Activated T-helper 2 cell treated with anti-CD3 and anti-CD28 coated beads, Interferon-gamma antibody, Interleukin-2, Interleukin-4, amounts not matched to agents 10 μg/mL and 5 μg/mL and 100 μg/mL, durations not matched to agents 14 hours and 24 hours and 36 hours (primary cell): Measurements from ENCODE around the gene ST8SIA4. TPM values are rescaled to one million over a fixed set of nuclear protein-coding genes. Genes with fewer than 3 reads are reported as not detected.
A peak's percentile ranks its signal among the peaks of the same experiment; 100 is the strongest.

Experiments used
- DNase-seq: peaks from one replicate; pipeline ENCODE4 v3.0.0; 2021; ENCODE audit warnings: low spot score
- H3K27ac Mint-ChIP-seq: one replicate; pipeline ENCODE4 v1.8.0; 2021; ENCODE audit warnings: mixed read lengths
- H3K27me3 Mint-ChIP-seq: one replicate; pipeline ENCODE4 v1.8.0; 2021; ENCODE audit warnings: low read depth, mixed read lengths
- H3K36me3 Mint-ChIP-seq: one replicate; pipeline ENCODE4 v1.8.0; 2021; ENCODE audit warnings: low read depth, mixed read lengths
- H3K4me1 Mint-ChIP-seq: one replicate; pipeline ENCODE4 v1.8.0; 2021; ENCODE audit warnings: low read depth, mixed read lengths
- H3K4me3 Mint-ChIP-seq: one replicate; pipeline ENCODE4 v1.8.0; 2021; ENCODE audit warnings: low read depth, mild to moderate bottlenecking, moderate library complexity, mixed read lengths
- H3K9me3 Mint-ChIP-seq: one replicate; pipeline ENCODE4 v1.8.0; 2021; ENCODE audit warnings: mixed read lengths
- intact Hi-C: fragments of 100-400 bp; cut with micrococcal nuclease; formaldehyde crosslinking; loops from one replicate; pipeline ENCODE4 v1.15.1; 2023
- total RNA-seq: library from RNA; stranded (reverse); gene quantifications from 2 replicates; pipeline ENCODE4 v1.2.3, GENCODE V29; 2022

The ST8SIA4 gene, protein sequence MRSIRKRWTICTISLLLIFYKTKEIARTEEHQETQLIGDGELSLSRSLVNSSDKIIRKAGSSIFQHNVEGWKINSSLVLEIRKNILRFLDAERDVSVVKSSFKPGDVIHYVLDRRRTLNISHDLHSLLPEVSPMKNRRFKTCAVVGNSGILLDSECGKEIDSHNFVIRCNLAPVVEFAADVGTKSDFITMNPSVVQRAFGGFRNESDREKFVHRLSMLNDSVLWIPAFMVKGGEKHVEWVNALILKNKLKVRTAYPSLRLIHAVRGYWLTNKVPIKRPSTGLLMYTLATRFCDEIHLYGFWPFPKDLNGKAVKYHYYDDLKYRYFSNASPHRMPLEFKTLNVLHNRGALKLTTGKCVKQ
- 79.1 and 82.3 TPM in 2 replicates for total RNA-seq

DNA sequence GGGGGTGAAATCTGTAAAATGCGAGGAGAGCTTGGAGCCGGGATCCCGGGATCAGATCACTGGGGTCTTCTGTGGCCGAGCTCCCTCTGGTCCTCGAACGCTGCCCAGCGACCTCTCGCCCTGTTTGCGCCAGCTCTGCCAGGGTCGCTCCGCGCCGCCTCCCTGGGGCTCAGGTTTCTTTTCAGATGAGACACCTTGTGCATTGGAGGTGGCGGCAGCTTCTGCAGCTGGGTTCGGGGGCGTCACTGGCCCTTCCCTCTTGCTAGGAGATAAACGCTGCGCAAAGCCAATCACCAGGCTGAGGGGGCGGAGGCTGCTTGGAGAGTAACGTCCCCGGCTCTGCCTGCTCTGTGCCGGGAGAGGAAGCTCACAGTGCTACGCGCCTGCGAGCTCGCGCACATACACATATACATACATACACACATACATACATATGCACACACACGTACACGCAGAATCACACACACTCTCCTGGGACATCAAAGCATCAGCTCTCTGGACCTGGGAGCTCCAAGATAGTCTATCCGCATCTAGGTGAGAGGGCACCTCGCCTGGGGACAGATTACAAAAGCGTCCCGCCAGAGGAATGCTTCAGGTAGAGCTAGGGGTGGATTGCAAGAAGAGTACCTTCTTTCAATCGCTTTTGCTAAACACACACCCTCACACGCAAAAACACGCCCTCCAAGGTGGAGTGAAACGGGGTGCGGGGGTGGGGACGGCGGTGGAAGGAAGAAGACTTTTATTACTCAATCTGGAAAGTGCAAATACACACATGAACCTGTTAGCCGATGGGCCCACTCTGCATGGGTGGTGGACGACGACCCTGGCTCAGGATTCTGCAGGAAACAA is at the start of gene ST8SIA4:
Gene ST8SIA4, minus strand, starts transcription at position 244 of the 849 bp plus-strand sequence. CDS start 327 bp downstream, outside the sequence.
- H3K27ac Mint-ChIP-seq = peak within 1 kb of the TSS; percentile 97
- peaks cover 46% of the 10 kb centered on the region for H3K36me3 Mint-ChIP-seq
- H3K27me3 Mint-ChIP-seq = no peaks in the 10 kb centered on the region
- intact Hi-C loops = loop anchor here (2.0 to 5.0 kb wide), 2 partner anchors 281 to 368 kb away; partner anchors contain the start of gene FAM174A
- DNase-seq = peak; percentile 92
- H3K4me3 Mint-ChIP-seq = peak within 1 kb of the TSS; percentile 97
- peaks cover 41% of the 10 kb centered on the region for H3K4me1 Mint-ChIP-seq
- H3K9me3 Mint-ChIP-seq = no peaks in the 10 kb centered on the region

DNA sequence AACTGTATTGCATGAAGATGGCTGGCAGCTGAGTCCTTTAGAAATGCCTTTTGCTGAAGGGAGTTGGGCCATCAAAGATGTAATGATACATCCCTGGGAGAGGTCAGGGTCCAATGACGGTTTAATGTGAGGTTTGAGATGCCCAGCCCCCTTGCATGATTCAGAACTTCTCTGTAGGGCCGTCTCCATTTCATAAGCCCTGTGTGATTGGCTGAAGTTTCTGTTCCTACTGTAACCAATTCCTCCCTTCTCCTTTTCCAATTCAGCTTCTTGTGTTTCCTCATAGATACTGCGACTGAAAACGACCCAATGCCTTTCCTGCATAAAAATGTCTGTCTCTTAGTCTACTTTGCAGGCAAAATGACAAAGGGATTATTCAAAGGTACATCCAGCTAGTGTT is 47.9 kb upstream of the ST8SIA4 start:
- Mint-ChIP-seq H3K9me3 (peaks cover 26% of the 10 kb centered on the region), H3K36me3 (peaks cover 5% of the 10 kb centered on the region), H3K27ac (no peak overlapping the region), H3K27me3 (no peaks in the 10 kb centered on the region), H3K4me1 (no peaks in the 10 kb centered on the region), H3K4me3 (no peak overlapping the region)
- intact Hi-C loops = no loop called here
- DNase-seq = no peak

DNA sequence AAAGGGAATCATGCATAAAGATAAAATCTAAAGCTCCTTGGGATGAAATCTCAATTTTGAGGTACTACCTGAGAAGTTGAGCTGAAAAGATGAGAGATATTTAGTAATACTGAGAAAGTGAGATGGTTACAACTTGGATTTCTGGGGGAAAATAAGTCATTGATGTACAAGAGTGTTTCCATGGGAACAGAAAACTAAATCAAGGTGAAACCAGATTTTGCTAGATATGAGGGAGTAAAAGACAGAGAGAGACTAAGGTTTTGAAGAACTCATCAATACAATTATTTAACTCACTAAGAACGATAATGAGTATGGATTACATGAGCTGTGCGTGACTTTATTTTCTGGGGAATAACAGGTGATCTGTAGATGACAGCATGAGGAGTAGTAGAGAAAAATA is 10.2 kb upstream of the ST8SIA4 start:
- Mint-ChIP-seq H3K4me1 (peaks cover 29% of the 10 kb centered on the region), H3K27ac (peak overlapping the region; percentile 3), H3K9me3 (peaks cover 5% of the 10 kb centered on the region), H3K36me3 (peaks cover 47% of the 10 kb centered on the region), H3K4me3 (no peak overlapping the region), H3K27me3 (no peaks in the 10 kb centered on the region)
- DNase-seq = no peak
- intact Hi-C loops = loop anchor here (1.0 kb wide), 1 partner anchor 9 kb away; no protein-coding TSS in a partner anchor

DNA sequence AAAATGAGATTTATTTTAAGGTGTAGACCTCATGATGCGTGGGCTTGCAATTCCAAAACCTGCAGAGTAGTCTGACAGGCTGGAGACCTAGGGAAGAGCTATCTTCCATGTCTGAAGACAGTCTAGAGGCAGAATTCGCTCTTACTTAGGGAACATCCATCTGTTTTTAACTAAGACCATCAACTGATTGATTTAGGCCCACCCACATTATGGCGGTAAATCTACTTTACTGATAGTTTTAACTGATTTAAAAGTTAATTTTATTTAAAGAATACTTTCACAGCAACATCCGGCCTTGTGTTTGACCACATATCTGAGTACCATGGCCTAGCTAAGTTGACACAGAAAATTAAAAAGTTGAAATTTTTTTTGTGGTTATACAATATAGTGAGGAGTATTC is 6.0 kb upstream of the ST8SIA4 start:
- peaks cover 56% of the 10 kb centered on the region for H3K4me1 Mint-ChIP-seq
- no peak overlapping the region for H3K27ac Mint-ChIP-seq

DNA sequence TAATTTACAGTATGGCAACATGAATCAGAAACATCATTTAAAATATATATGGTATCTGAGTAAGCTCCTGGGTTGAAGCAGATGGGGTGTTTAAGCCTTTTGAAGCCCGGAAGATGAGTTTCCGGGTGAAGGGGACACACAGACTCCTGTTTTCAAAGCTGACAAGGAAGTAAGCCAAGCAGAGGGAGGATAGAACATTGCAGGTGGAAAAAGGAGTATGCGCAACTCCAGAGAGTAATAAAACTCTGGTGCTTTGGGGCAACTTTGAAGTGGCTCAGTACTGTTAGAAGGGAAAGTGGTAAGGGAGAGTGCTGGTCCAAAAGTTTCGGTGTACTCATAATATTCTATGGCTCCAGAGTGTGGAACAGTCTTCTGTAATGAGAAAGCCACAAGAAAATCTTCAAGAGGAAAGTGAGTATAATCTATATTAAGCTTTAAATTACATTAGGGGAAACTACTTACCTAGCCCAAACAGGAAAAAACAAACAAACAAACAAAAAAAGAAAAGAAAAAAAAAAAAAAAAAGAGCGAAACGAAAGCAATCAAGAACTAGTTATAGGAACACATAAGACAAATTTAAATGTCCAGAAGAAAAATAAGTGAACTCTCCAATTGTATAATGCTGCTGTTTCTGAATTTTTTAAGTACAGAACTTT is 2.3 kb upstream of the ST8SIA4 start:
- Mint-ChIP-seq H3K4me1 (peaks cover 42% of the 10 kb centered on the region), H3K27me3 (no peaks in the 10 kb centered on the region), H3K27ac (peak overlapping the region; percentile 97), H3K4me3 (peak overlapping the region; percentile 97), H3K9me3 (no peaks in the 10 kb centered on the region), H3K36me3 (peaks cover 44% of the 10 kb centered on the region)
- DNase-seq = peak; percentile 11
- intact Hi-C loops = no loop called here

More for the DNA sequence above, 6.0 kb upstream of the ST8SIA4 start:
- no peak for DNase-seq
- intact Hi-C loops = no loop called here
- no peaks in the 10 kb centered on the region for H3K27me3 Mint-ChIP-seq
- peaks cover 29% of the 10 kb centered on the region for H3K36me3 Mint-ChIP-seq
- no peaks in the 10 kb centered on the region for H3K9me3 Mint-ChIP-seq
- H3K4me3 Mint-ChIP-seq = no peak overlapping the region

DNA sequence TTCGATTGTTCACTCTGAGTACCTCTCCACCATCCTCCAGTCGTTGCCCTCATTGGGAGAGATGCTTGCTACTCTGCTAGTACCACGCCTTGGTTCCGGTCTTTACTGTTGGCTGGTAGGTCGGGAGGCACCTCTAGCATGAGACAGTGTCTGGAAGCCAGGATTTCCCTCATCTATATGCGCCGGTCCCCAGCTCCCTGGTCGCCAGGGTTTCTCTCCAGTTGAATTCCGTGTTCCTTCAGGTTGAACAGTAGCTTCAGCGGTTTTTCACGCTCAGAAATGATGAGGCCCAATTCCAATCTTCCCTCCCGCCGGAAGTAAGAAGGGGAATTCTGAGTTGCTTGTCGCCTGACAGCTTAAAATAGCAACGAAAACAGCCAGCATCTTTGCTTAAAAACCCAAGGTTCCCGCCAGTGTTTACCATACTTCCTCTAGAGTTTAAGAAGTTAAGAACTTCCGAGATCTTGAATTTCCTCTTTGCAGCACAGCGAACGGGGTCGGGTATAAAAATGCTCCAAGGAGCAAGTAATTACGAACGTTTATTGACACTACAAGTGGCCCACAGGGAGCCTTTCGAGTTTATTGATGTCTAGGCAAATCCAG is 1.3 kb upstream of the ST8SIA4 start:
- Mint-ChIP-seq H3K36me3 (peaks cover 43% of the 10 kb centered on the region), H3K27ac (peak overlapping the region; percentile 97), H3K4me1 (peaks cover 38% of the 10 kb centered on the region), H3K4me3 (peak overlapping the region; percentile 97), H3K9me3 (no peaks in the 10 kb centered on the region), H3K27me3 (no peaks in the 10 kb centered on the region)
- intact Hi-C loops = loop anchor here (1.0 to 5.0 kb wide), 2 partner anchors 9 to 282 kb away; no protein-coding TSS in a partner anchor
- peak; percentile 60 for DNase-seq

DNA sequence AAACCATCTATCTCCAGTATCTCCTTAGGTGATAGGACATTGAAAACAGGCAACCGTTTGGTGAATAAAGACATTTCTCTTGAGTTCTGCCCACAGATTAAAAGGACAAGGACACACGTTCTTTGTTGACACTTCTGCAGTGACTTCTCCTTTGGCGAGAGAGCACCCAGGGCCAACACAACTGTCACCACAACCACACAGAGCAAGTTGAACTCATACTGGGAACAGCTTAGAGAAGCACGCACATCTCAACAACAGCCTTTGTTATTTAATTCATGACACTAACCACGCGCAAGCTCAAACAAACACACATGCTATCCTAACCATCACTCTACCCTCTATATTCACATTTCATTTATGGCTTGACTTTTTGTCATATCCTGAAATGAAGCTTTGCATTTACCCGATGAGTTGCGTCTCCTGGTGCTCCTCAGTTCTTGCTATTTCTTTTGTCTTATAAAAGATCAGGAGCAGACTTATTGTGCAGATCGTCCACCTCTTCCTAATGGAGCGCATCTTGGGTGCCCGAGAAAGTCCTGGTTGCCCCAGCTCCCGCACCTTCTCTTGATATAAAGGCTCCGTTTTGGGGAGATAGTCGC is 543 bp downstream of the ST8SIA4 start:
- H3K36me3 Mint-ChIP-seq = peaks cover 47% of the 10 kb centered on the region
- peak; percentile 27 for DNase-seq
- peak overlapping the region; percentile 97 for H3K27ac Mint-ChIP-seq
- intact Hi-C loops = loop anchor here (2.0 to 5.0 kb wide), 2 partner anchors 280 to 368 kb away; partner anchors contain the start of gene FAM174A
- peaks cover 42% of the 10 kb centered on the region for H3K4me1 Mint-ChIP-seq
- H3K4me3 Mint-ChIP-seq = peak overlapping the region; percentile 97
- no peaks in the 10 kb centered on the region for H3K9me3 Mint-ChIP-seq
- H3K27me3 Mint-ChIP-seq = no peaks in the 10 kb centered on the region

DNA sequence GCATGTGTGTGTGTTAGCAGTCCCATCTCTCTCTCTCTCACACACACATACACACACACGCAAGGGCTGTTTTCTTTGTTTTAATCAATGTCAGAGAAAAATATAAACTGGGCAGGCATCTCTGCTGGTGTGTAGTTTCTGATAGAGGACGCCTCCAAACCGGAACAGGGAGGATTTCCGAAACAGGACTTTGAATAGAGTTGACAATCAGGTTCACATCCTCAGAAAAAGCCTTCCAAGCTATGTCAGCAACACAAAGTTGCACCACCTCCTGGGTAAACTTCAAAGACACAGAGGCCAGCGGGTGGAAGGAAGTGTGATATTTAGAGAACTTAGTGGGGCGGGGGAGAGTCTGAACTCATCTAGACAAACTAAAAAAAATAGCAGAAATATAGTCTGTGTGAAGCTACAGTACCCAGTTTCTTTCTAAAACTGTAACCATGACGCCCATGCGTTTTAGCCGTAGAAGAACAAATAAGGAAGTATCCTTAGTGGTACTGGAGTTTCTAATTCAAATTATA is 1.2 kb downstream of the ST8SIA4 start:
- Mint-ChIP-seq H3K36me3 (peaks cover 49% of the 10 kb centered on the region), H3K27me3 (no peaks in the 10 kb centered on the region), H3K4me1 (peaks cover 40% of the 10 kb centered on the region), H3K9me3 (no peaks in the 10 kb centered on the region), H3K27ac (peak overlapping the region; percentile 97), H3K4me3 (peak overlapping the region; percentile 97)
- intact Hi-C loops = loop anchor here (2.0 to 5.0 kb wide), 4 partner anchors 171 to 1973 kb away; partner anchors contain the start of genes CHD1 and FAM174A
- DNase-seq = peak; percentile 61

DNA sequence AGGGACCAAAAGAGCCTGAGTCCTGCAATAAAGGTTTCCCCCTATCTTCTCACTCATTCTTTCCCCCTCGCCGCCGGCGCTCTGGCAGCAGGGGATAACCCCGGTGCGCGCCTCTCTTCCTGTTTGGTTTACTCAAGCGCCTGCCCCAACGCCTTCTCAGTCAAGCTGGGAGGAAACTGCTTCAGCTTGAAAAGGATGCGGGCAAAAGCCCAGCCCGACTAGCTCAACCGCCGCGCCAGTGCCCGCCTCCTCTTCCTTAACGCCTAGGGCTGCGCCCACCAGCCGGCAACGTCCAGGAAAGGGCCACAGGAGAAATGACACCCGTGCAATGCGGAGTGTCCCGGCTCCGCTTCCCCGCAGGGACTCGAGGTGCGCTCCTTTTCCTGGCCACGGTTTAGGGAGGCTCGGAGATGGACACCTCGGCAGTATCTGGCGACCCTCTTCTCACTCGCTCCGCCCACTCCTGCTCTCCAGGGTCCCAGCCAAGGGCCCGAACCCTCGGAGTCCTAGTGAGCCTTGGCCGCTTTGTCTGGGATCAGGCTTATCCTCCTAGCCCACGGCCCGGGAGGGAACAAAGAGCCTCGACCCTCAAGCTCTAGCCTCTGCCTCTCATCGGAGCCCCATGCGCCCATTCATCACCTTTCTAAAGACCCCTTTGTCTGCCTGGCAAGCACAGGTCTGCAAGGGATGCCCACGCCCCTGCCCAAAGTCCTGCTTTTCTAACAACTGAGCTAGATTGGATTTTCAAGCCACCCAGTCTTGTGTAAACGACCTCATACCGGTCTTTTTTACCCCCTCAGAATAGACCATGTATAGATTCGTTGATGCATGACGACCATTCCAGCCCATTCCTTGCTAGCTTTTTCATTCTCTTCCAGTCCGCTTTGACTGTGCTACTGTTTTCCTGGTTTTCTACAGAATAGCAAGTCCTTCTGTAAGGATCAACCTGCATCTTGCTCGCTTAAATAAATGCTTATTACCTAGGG is 2.0 kb downstream of the ST8SIA4 start:
- Mint-ChIP-seq H3K27me3 (no peaks in the 10 kb centered on the region), H3K36me3 (peaks cover 52% of the 10 kb centered on the region), H3K4me1 (peaks cover 38% of the 10 kb centered on the region), H3K4me3 (peak overlapping the region; percentile 97), H3K9me3 (peaks cover 5% of the 10 kb centered on the region), H3K27ac (peak overlapping the region; percentile 97)
- intact Hi-C loops = loop anchor here (1.0 to 5.0 kb wide), 10 partner anchors 11 to 1972 kb away; partner anchors contain the start of gene CHD1
- DNase-seq = peak; percentile 91

DNA sequence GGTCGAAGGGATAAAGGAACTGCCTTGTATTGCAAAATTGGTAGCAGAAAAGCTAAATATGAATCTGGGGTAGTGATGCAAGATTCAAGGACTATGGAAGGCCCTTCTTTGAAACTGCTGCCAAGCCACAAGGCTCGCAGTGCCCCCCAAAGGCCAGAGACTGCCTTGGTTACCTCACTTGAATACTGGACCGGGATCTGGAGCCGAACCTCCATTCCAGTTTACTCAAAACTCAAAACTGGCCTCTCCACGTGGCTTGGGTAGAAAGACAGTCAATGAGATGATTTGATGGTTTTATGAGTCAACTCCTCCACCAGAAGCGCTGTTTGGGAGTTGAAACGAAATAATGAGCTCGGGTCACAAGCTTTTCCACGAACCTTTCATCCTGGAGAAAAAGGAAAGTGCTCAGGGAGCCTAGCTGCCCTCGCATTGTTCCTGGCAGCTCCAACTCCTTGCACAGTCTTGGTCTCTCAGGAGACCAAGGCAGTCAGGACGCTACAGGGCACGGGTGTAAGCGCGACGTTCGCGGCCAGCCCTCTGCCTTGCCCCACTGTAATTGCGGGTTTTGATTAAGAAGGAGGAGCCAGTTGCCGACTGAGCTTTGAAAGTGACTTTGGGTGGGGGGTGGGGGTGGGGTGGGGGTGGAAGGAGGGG is 2.8 kb downstream of the ST8SIA4 start:
- intact Hi-C loops = loop anchor here (1.0 to 5.0 kb wide), 10 partner anchors 10 to 1971 kb away; partner anchors contain the start of gene CHD1
- Mint-ChIP-seq H3K4me1 (peaks cover 41% of the 10 kb centered on the region), H3K27ac (peak overlapping the region; percentile 97), H3K36me3 (peaks cover 57% of the 10 kb centered on the region), H3K9me3 (peaks cover 9% of the 10 kb centered on the region), H3K4me3 (peak overlapping the region; percentile 97), H3K27me3 (no peaks in the 10 kb centered on the region)
- DNase-seq = no peak
